Left forelimb (tissue), 1 donor: ENCODE measurements around the gene IGFBP4.

Experiments used
- DNase-seq: peaks from one replicate; pipeline ENCODE4 v3.0.0-alpha.2; 2018; ENCODE audit warnings: low spot score

Gene IGFBP4

DNA sequence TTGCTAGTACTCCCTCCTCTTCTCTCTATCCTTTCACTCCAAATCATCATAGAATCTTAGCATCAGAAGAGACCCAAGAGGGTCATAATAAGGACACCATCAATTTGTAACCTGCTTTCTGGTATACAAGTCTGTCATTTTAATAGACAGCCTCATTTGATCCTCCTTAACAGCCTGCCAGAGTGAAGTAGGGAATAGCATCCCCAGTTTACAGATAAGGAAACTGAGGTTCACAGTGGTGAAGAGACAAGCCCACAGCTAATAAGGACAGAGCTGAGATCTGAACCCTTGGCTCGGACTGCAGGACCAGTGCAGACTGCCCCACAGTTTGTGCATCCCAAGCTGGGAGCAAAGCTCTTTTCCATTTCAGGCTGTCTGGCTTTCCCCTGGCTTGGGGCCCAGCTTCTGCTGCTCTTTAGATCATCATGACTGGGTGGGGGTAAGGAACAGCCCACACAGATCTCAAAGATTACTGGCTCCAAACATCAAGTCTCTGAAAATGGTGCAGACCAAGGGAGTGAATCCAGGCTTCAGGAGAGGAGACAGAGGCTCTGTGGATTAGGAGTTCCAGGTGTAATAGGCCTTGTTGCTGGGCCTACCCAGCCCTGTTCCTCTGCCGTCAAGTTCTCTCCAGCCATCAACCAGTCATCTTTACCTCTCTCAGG is 10.3 kb upstream of the IGFBP4 start:
- peak; percentile 78 for DNase-seq

DNA sequence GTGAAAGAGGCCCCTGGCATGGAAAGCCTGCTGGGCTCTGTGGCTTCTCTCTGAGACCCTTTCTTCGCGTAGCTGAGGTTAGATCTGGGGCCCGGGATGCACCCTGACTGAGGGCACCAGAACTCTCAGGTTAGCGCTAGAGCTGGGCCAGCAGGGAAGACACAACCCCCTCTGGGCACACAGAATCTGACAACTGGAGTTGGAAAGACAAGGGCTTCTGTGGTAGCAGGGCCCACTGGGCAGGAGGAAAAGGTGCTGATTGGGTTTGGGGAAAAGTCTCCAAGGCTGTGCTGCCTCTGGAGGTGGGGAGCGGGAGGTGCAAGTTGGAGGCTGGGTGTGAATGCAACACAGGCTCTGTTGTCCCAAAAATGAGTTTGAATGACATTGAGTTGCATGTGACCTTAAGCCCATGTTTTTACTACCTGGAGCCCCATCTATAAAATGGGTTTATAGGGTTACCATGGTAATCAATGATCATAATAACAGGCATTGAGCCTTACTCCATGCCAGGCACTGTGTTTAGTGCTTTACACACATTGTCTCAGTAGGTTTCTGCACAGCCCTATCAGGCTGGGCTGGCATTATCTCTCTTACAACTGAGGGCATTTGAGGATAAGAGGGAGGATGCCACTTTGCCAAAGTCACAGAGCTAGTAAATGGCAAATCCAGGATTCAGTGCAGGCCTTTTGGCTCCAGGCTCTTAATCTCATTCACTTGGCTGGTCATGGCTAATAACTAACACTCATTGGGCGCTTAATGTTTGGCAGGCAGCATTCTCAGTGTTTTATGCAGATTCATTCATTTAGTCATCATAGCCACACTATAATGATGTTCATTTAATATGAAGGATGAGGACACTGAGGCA is 9.5 kb upstream of the IGFBP4 start:
- no peak for DNase-seq

DNA sequence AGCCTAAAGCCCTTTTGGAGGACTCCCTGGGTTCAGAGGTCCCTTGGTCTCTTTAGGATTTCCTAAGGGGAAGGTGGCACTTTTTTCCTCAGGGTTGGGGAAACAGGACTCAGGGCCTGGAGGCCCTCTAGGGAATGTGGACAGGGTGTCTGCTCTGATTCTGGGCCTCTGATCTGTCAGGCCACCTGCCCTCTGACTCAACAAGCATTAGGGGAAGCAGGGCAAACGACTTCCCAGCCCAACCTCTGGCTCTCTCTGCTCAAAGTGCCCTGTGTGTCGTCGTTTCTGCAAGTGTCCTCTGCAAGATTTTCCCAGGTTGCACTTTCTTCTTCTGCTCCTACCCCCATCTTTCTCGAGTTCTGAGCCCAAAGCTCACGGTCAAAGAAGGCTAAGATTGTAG is 6.6 kb upstream of the IGFBP4 start:
- DNase-seq, result peak; percentile 51

DNA sequence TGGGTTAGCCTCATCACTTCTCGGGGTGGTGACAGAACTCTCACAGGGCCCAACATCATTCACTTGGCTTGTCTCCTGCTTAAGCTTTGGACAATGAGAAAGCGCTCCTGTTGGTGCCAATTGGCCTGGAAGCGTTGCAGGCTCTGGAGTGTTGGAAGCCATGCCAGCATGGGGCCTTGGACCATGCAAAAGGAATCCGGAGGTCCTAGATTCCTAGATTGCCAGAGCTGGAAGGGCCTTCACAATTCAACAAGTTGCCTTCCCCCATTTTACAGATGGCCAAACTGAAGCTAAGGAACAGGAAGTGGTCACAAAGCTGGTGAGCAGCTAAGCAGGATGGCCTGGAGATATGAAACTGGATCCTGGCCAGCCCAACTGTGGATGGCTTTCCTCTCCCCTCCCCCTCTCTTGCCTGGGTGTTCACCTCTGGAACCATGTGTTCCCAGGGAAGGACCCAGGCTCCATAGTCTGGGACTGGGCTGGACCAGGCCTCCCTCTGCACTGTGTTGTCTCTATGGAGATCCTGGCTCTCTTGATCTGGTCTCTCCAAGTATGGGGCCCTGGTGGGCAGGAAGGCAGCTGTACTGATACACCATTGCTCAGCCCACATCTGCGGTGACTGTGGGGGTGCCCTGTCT is 6.0 kb upstream of the IGFBP4 start:
- no peak for DNase-seq

DNA sequence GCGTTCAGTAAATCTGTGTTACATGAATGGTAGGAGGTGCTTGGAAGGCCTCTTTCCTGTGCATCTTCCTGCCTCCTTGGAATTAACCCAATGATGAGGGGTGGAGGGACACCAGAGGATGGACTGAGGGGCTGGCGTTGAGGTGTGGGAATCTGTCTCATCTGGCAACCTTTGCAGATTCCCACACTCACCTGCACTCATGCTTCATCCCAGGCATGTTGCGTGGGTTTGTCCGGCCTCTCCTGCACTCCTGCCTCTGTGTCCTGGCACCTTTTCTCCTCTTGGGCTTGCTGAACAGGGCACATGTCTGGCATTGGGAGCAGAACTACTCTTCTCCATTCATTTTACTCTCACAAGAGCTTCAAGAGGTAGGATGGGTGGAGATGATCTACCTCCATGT is 3.1 kb upstream of the IGFBP4 start:
- DNase-seq, result no peak

DNA sequence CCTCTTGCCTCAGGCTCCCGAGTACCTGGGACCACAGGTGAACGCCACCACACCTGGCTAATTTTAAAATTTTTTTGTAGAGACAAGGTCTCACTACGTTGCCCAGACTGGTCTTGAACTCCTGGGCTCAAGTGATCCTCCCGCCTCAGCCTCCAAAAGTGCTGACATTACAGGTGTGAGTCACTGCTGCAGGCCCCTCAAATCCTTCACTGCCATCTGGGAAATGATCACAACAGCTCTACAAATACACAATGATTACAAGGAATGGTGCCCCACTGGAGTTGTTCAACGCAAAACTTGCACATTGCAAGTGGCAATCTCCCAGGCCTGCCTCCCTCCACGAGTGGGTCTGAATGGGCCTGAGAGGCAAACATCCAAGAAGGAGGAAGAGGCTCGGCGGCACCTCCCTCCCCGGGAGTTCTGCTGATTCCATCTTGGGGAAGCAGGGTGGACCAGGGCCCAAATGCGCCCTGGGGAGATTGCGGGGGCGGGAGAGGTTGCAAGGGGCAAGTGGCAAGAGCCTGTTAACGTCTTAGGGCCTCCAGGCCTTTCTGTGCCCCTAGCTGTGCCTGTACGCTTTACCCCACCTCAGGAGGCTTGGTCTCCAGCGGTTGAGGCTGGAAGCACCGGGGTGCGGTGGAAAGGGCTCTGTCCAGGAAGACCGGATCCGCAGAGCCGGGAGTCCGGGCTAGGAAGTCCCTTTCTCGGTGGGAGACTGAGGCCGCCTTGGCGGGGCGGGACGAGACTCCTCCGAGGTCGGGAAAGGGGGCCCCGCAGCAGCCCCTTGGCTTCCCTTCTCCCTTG is 656 bp upstream of the IGFBP4 start:
- DNase-seq, result no peak

DNA sequence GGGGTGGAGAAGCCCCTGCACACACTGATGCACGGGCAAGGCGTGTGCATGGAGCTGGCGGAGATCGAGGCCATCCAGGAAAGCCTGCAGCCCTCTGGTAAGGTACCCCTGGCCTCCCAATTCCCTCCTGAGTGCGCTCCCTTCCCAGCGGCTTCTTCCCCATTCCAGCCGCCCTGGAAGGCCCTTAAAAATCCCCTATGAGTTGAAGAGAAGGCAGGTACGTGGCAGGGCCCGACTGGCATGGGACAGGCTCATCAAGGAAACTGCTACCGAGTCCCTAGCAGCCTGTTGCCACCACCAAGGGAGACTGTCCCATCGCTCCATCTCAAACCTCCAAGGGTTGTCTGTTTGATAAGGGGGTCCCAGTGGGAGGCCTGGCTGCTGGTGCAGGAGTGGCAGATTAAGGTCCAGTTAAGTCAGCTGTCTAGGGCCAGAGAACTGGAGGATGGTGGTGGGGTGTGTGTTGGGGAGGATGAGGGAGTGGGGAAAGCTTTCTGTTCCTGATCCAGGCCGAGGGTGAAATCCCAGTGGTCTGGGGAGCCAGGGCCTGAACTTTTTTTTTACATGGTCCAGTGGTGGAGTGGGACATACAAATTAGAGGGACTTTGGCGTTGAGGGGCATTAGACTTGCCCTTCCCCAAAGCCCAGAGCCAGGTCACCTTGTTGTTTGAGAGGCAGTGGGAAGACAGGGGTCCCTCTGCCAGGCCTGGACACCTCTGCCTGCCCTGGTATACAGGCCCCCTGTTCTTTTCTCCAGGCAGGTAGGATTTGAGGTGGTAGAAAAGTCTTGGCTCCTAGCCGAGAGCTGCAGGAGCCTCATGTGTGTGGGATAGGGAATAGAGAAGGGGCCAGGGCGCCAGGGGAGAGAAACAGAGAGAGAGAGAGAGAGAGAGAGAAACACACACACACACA is 994 bp downstream of the IGFBP4 start:
- no peak for DNase-seq

DNA sequence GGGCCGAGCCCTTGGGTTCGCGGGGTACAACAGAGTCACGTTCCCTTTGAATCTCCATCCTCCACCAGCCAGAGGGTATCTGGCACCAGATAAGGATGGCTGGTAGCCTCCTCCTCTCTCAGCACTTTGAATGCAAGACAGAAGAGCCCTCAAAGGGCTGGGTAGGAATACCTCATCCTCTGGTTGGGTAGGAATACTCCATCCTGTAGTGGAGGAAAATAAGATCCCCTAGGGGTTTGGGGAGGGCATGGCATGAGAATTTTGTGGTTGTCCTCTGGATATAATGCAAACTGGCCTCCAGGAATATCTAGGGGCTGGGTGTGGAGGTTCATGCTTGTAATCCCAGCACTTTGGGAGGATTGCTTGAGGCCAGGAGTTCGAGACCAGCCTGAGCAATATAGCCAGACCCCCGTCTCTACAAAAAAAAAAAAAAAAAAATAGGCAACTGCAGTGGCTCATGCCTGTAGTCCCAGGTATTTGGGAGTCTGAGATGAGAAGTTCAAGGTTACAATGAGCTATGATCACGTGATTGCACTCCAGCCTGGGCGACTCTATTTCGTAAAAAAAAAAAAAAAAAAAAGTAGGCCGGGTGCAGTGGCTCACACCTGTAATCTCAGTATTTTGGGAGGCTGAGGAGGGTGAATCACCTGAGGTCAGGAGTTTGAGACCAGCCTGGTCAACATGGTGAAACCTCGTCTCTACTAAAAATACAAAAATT is 2.7 kb downstream of the IGFBP4 start:
- DNase-seq, result no peak

DNA sequence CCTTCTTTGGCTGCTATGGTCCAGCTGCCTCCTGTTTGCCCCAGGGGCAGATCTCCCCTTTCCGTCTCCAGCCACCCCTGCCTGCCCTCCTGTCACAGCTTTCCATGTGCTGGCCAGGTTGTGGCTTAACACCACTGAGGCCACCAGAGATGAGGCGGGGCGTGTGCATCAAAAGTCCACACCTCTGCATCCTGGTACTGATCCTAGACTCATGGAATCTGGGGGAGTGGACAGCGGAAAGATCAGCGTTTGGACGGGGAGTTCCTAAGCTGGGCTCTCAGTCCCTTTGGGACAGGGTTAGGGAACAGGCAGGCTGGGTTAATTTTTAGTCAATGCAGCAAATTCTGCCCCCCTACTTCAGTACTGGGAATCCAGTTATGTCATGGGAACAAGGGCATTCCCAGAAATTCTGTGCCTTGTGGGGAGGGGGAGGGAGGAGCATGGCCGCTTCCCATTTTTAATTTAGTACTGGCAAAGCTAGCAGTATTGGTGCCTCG is 3.9 kb downstream of the IGFBP4 start:
- DNase-seq, result no peak

DNA sequence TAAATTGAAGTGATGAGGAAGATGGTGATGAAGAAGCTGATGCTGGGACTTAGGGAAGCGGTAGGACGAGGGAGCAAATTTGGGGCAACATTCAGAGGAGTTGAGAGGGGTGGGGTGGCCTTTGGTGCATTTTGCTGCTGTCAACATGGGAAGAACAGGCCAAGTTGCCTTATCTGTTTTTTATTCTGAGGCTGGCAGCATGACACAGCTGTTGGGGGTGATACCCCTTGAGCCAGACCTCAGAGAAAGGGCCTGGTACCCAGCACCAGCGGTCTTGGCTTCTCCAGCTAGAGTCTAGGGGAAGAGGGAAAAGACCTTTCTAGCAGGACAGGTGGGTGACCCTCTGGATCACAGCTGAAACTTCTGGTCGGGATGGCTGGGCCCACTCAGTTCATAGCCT is 4.6 kb downstream of the IGFBP4 start:
- no peak for DNase-seq

DNA sequence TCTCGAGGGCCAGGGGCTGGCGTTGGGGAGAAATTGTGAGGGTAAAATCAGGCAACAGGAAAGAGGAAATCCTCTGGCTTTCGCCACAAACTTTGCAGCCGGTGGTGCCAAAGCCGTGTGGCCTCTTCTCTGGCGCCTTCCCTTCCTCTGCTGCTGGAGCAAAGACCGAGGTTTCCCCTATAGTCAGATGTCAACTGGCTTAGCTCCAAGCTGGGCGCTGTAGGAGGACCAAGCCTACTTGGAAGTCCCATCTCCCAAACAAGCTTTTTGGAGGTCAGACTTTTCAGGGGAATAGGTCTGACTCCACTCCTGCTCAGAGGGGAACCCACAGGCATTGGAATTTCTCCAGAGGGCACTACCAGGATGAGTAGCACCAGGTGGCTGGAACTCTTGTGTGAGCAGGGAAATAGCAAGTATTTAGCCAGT is 5.0 kb downstream of the IGFBP4 start:
- no peak for DNase-seq

DNA sequence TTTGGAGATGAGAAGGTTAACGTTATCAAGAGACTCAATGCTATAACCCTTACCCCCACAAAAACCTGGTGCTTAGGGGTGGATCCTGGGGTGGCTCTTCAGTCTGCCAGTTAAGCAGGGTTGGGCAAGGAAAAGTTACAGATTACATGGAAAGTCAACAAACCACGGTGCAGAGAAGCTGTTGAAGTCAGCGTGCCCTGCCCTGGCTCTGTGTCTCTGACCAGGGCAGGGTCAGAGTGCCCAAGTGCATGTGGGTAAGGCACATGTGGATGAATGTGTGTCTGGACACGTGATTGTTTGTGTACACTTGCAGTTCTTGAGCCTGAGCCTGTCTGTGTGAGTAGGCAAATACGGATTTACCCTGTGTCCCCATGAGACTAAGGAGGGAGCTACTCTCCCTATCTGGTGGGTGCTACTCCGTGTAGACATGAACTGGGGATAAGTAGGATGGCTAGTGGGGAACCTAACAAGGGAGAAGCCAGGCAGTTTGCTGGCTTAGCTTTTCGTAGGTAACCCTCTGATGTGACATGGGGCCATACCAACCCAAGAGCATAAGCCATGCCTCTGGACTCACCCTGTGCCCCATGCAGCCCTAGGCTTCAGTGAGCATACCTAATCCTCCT is 5.5 kb downstream of the IGFBP4 start:
- no peak for DNase-seq

DNA sequence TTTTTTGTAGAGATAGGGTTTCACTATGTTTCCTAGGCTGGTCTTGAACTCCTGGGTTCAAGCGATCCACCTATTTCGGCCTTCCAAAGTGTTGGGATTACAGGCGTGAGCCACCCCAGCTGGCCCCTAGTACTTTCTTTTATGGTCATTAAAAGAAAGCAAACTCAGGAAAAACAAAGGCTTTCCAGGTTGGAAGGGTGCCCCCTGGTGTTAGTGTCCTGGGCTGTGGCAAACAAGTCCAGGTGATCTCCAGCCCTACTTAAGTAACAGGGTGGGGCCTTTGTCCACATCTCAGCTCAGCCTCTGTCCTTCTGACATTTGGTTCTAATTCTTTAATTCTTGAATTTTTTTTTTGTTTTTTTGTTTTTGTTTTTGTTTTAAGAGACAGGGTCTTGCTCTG is 6.9 kb downstream of the IGFBP4 start:
- no peak for DNase-seq

DNA sequence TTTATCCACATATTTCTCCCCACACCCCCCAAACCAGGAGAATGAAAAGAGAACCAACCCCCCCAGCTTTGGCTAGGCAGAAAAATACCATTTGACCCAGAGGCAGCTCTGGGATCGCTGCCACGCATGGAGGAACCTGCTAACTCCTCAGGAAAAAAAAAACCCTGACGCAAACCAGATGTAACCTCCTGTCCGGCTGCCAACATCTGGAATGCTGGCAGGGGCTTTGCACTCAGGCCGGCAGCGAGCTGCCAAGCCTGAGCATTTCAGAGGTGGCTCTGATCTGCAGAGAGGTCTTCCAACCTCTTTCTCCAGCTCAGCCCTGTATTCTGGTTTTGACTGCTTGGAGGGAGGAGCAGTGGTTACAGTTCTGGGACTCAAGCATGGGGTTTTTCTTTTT is 8.2 kb downstream of the IGFBP4 start:
- DNase-seq, result peak; percentile 79

DNA sequence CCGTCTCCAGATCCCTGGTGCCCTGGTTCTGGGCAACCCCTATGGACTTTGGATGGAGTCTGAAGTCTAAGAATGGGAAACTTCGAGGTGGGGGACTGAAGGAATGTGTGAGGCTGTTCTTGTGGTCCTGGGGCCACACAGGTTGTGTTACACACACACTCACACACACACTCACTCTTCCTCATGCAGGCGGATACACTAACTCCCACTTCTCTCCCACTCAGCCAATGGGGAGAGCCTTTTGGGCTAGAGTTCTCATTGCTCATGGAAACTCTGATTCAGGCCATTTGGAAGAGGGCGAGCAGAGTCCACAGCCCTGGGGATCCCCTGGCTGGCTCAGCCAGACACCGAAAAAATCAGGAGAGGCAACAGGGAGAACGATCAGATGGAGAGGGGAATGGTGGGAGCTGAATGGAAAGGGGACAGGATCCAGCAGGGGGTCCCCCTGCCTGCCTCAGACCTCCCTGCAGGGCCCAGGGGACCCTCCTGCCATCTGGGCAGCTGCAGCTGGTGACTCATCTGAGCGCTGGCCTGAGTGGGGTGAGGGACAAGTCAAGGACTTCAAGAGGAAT is 9.1 kb downstream of the IGFBP4 start:
- no peak for DNase-seq

DNA sequence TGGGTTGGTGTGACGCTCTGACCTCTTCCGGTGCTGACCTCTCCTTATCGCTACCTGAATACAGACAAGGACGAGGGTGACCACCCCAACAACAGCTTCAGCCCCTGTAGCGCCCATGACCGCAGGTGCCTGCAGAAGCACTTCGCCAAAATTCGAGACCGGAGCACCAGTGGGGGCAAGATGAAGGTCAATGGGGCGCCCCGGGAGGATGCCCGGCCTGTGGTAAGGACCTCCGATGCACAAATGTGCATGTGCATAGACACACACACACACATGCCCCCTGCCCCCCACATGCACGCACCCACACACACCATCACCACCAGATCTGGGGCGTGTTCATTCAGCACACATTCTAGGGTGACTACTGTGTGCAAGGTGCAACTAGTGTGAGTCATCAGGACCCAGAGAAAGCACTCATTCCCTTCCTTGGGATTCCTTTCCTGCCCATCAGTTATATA is 9.7 kb downstream of the IGFBP4 start:
- DNase-seq, result no peak

DNA sequence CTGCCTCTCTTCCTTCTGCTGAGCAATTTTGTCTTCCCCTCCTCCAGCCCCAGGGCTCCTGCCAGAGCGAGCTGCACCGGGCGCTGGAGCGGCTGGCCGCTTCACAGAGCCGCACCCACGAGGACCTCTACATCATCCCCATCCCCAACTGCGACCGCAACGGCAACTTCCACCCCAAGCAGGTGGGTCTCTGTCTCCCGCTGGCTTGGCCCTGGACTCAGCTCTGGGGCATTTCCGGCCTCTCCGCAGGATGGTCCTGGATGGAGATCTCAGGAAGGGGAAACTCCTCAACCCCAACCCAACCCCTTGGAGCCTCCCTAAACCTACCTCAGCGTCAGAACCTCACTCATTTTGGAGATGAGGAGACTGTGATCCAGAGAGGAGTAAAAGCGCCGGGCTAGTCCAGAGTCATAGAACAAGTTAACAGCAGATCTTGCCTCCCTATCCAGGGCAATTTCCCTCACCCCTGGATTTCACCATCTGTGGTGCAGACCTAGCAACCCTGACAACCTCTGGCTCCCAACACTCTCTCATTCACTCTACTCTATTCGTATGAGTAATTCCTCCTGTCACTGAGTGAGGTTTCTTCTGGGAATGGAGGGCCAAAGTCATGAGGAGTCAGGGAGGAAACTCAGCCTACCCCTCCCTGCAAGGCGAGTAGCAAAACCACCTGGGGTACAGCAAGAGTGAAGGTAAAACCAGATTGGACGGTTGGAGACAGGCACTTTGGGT is 10.8 kb downstream of the IGFBP4 start:
- DNase-seq, result no peak

DNA sequence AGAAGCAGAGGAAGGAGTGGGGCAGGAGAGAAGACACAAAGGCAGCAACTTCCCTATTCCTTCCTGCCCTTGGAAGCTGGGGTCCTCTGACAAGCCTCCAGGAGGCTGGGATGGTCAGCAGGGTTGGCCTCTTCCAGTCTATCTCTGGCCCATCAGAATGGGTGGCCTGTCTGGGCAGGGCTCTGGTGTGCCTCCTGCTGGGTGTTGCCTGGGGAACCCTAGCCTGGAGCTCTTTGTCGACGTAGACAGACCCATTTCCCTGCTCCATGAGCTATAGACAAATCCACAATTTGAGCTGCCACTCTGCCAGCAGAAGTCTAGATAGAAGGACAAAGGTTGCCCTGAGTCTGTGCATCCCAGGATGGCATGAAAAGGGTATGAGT is 11.4 kb downstream of the IGFBP4 start:
- DNase-seq, result no peak
